Stomach smooth muscle (tissue), 2 donors: ENCODE results near the gene KDM1B.

Experiments
- H3K27ac ChIP-seq: one replicate; pipeline ENCODE4 v1.7.0; 2013; ENCODE audit warnings: mild to moderate bottlenecking, low read length, inconsistent platforms
- H3K27me3 ChIP-seq, 2 donors: one replicate each; pipeline ENCODE4 v1.7.0; 2013; ENCODE audit warnings: low read length in 2 of 2; ENCODE audit not compliant: insufficient read depth in 2 of 2, control insufficient read depth in 1 of 2
- H3K36me3 ChIP-seq, 2 donors: one replicate each; pipeline ENCODE4 v1.7.0; 2013; ENCODE audit warnings: low read length in 2 of 2; ENCODE audit not compliant: control insufficient read depth in 2 of 2, insufficient read depth in 2 of 2
- H3K4me1 ChIP-seq: one replicate; pipeline ENCODE4 v1.7.0; 2013; ENCODE audit warnings: low read length; ENCODE audit not compliant: control insufficient read depth, insufficient read depth
- H3K4me3 ChIP-seq, 2 donors: one replicate each; pipeline ENCODE4 v1.7.0; 2013; ENCODE audit warnings: low read length in 2 of 2
- H3K9ac ChIP-seq, 2 donors: one replicate each; pipeline ENCODE4 v1.7.0; 2013; ENCODE audit warnings: low read length in 2 of 2, mild to moderate bottlenecking in 1 of 2
- H3K9me3 ChIP-seq, 2 donors: one replicate each; pipeline ENCODE4 v1.7.0; 2013; ENCODE audit warnings: low read length in 2 of 2; ENCODE audit not compliant: control insufficient read depth in 2 of 2
- donor health status: healthy.
- donor health status: Pancreatic carcinoma.

Gene KDM1B

DNA sequence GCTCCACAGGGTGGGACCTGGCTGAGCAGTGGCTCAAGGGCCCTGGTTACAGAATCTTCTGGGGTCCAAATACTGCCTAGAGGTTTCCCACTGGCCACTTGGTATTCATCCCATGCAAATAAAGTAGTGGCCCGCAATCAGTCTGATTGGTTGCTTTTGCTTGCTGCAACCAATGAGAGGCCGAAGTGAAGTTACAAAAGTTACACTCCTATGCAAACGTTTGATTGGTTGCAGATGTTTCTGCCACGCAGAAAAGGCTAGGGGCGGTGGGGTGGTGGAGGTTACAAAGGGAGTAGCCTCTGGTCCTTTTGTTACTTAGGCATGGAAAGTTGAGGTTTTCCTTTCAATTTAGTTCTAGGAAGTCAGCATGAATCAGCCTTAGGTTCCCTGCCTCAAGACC is 29.1 kb upstream of the KDM1B start:
- Histone ChIP-seq H3K36me3 (peaks cover 6% of the 10 kb centered on the region in 2 donors), H3K27me3 (no peaks in the 10 kb centered on the region), H3K27ac (no peak overlapping the region), H3K4me1 (peaks cover 11% of the 10 kb centered on the region), H3K4me3 (no peak overlapping the region), H3K9ac (no peak overlapping the region), H3K9me3 (no peaks in the 10 kb centered on the region)

DNA sequence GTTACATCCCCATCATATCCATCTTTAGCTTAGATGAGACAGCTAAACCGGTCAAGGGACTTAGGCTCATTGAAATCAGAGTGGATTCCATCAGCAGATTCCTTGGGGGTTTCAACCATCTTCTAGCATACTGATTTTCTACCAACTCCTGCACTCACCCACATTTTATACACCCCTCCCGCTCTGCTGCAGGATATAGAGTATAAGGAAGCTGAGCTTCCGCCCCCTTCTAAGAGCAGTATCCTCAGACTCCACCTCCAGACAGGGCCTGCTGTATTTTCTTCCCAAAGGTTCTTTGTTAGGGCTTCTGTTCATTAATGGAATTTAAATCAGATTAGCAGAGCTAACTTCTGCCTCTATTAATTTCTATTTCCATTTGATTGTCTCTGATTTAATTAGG is 22.9 kb upstream of the KDM1B start:
- H3K4me1 ChIP-seq: no peaks in the 10 kb centered on the region
- no peaks in the 10 kb centered on the region for H3K9me3 ChIP-seq
- H3K4me3 ChIP-seq: no peak overlapping the region
- no peak overlapping the region for H3K27ac ChIP-seq
- no peak overlapping the region for H3K9ac ChIP-seq
- H3K27me3 ChIP-seq: no peaks in the 10 kb centered on the region
- peaks cover 9 to 16% of the 10 kb centered on the region in 2 donors for H3K36me3 ChIP-seq

DNA sequence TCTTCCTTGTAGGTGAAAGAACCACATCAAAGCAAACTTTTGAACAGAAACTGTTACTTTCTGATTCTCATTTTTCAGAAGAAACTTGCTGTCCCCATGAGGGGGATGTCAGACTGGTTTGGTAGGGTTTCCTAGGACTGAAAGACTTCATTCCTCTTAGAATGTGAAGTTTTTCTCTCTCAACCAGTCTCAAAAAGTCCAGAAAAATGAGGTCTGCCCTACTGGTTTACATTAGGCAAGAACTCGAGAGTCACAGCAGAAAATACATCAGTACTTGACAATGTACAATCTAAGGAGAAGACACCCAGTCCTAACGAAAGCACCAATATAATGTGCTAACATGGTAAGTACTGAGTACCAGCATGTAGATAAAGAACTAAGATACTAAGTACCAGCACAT is 20.1 kb upstream of the KDM1B start:
- H3K4me1 ChIP-seq: no peaks in the 10 kb centered on the region
- H3K4me3 ChIP-seq: no peak overlapping the region
- H3K27me3 ChIP-seq: no peaks in the 10 kb centered on the region
- H3K9me3 ChIP-seq: no peaks in the 10 kb centered on the region
- H3K36me3 ChIP-seq: peaks cover 9 to 16% of the 10 kb centered on the region in 2 donors
- H3K27ac ChIP-seq: no peak overlapping the region
- no peak overlapping the region for H3K9ac ChIP-seq

DNA sequence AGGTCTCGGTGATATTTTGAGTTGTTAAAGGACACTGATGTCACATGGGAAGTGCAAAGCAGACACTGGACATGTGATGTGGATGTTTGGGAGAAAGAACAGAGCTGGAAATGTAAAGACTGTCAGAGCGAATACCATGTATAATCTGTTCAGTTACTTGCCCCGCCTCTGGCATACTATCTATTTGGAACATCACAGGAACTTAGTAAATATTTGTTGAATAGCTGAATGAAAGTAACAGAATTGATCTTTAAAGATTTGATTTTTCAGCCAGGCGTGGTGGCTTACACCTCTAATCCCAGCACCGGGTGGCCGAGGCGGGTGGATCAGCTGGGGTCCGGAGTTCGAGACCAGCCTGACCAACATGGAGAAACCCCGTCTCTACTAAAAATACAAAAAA is 19.0 kb upstream of the KDM1B start:
- Histone ChIP-seq H3K4me1 (no peaks in the 10 kb centered on the region), H3K27ac (no peak overlapping the region), H3K4me3 (no peak overlapping the region), H3K27me3 (no peaks in the 10 kb centered on the region), H3K36me3 (peaks cover 13 to 16% of the 10 kb centered on the region in 2 donors), H3K9ac (no peak overlapping the region), H3K9me3 (no peaks in the 10 kb centered on the region)

DNA sequence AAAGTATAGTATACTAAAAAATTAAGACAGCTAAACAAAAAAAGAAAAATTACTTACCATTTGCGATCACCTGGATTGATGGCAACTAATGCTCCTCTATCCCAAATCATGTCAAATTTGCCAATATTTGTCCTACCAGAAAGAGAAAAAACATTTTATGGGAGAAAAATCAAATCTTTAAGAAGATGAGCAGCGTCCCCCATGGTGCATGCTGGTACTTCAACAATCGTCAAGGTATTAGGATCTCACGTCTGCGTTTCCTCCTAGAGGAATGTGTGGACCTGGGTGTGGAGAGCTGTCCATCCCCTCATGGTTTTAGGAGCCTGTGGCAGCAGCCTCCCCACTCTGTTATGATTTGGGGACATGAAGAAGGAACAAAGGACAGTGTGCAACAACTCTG is 16.3 kb upstream of the KDM1B start:
- H3K36me3 ChIP-seq: peaks cover 16 to 22% of the 10 kb centered on the region in 2 donors
- H3K4me1 ChIP-seq: no peaks in the 10 kb centered on the region
- no peaks in the 10 kb centered on the region for H3K27me3 ChIP-seq
- H3K27ac ChIP-seq: no peak overlapping the region
- H3K9ac ChIP-seq: no peak overlapping the region
- no peak overlapping the region for H3K4me3 ChIP-seq
- no peaks in the 10 kb centered on the region for H3K9me3 ChIP-seq

DNA sequence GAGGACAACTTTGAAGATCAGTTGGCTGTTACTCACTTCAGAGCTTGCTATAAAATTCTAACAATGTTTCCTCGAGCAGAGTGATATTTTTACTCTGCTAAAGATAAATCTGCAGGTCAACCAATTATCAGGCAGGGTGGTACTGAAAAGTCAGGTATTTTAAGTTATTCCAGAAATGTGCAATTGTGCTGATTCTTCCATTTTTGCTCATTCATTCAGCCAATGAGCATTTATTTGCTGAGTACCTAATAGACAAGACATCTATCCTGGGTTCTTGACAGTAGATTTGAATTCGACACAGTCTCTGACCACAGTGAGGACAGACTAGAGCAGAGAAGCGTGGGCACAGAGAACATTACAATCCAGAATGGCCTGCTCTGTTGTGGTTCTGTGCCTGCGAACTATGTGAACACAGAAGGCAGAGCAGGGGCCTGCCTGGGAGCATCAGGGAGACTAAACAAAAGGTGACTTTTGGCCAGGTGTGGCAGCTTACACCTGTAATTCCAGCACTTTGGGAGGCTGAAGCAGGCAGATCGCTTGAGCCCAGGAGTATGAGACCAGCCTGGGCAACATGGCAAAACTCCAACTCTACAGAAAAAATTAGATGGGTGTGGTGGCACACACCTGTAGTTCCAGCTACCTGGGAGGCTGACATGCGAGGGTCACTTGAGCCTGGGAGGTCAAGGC is 15.1 kb upstream of the KDM1B start:
- H3K9me3 ChIP-seq: no peaks in the 10 kb centered on the region
- H3K27me3 ChIP-seq: no peaks in the 10 kb centered on the region
- peaks cover 13 to 19% of the 10 kb centered on the region in 2 donors for H3K36me3 ChIP-seq
- no peaks in the 10 kb centered on the region for H3K4me1 ChIP-seq
- no peak overlapping the region for H3K4me3 ChIP-seq
- H3K9ac ChIP-seq: no peak overlapping the region
- H3K27ac ChIP-seq: no peak overlapping the region

DNA sequence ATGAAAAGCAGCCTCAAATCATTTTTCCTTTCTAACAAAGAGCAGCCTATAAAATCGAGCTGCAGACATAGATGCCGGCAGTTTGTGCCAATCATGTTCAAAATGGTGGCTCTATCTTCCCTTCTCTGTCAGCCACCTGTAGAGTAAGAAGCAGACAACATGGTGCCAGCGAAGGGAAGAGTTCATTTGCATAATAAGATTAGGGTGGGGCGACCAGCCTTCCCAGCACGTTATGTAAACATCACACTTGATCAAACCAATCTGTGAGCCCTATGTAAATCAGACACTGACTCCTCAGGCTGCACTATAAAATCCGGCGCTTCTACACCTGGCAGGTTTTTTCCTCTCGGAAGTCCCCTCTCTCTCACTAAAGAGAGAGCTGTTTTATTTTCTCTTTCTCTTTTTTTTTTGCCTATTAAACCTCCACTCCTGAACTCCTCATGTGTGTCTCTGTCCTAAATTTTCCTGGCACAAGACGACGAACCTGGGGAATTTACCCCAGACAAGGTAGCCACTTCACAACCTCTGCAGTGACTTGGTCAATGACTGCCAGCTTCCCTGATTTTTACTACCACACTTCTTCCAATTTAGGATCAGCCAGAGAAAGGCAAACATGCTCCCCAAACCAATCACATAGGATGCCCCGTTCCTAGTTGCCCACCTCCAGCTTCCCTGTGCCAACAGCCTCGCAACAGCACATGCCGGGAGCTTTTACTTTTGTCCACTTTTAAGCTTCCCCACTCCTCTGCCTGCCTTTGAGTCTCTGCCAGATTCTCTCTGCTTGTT is 13.2 kb upstream of the KDM1B start:
- Histone ChIP-seq H3K9me3 (no peaks in the 10 kb centered on the region), H3K9ac (no peak overlapping the region), H3K27ac (no peak overlapping the region), H3K4me1 (no peaks in the 10 kb centered on the region), H3K36me3 (peaks cover 13 to 18% of the 10 kb centered on the region in 2 donors), H3K4me3 (no peak overlapping the region), H3K27me3 (no peaks in the 10 kb centered on the region)

DNA sequence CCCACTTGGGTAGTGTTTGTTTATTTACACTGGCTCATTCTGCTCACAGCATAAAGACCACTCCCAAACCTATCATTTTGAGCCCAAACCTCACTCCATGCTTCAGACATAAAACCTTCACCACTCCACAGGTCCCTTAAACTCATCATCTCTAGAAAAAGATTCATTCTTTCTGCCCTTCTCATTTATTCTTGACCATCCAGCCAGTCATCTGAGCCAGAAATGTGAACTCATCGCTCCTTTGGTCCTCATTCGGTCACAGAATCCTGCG is 12.7 kb upstream of the KDM1B start:
- no peaks in the 10 kb centered on the region for H3K9me3 ChIP-seq
- peaks cover 13 to 18% of the 10 kb centered on the region in 2 donors for H3K36me3 ChIP-seq

DNA sequence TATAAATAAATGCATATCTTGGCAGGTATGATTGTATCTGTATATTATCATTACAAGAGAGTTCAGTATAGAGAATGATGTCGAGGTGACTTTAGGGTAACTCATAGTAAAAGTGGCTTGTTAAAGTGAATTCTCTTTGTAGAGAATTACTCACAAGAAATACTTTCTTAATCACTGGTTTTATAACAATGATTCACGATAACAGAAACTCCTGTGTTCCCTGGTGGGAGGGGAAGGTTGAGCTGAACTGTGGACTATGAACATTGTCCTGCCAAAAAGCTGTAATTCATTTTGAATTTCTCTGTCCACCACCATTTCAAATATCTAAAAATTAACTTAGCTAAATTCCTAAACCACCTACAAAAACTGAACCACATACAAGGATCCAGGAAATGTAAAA is 8.1 kb upstream of the KDM1B start:
- no peaks in the 10 kb centered on the region for H3K27me3 ChIP-seq
- H3K9me3 ChIP-seq: no peaks in the 10 kb centered on the region
- H3K36me3 ChIP-seq: peaks cover 5 to 12% of the 10 kb centered on the region in 2 donors
- no peak overlapping the region for H3K27ac ChIP-seq
- no peaks in the 10 kb centered on the region for H3K4me1 ChIP-seq
- no peak overlapping the region for H3K9ac ChIP-seq
- no peak overlapping the region for H3K4me3 ChIP-seq

More for the DNA sequence above, 12.7 kb upstream of the KDM1B start:
- Histone ChIP-seq H3K4me1 (no peaks in the 10 kb centered on the region), H3K9ac (no peak overlapping the region), H3K27ac (no peak overlapping the region), H3K4me3 (no peak overlapping the region), H3K27me3 (no peaks in the 10 kb centered on the region)

DNA sequence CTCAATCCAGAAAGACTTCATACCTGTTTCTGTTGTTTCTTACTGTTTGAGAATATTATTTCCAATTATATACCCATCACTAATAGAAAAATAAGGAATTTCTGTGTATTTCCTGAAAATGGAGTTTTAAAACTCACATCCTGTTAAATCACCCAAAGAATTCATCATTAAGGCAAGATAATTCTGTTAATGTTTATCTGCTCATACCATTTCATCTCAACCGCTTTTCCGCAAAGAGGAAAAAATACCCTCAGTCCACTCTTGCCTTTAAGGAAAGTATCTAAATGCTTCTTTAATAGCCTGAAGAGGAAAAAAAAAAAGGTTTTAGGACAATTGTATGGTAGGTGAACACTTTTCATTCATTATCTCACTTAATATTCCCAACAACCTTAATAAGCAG is 7.6 kb upstream of the KDM1B start:
- H3K4me3 ChIP-seq: no peak overlapping the region
- no peaks in the 10 kb centered on the region for H3K4me1 ChIP-seq
- H3K27me3 ChIP-seq: no peaks in the 10 kb centered on the region
- no peak overlapping the region for H3K27ac ChIP-seq
- no peaks in the 10 kb centered on the region for H3K9me3 ChIP-seq
- peaks cover 3 to 9% of the 10 kb centered on the region in 2 donors for H3K36me3 ChIP-seq
- H3K9ac ChIP-seq: no peak overlapping the region

DNA sequence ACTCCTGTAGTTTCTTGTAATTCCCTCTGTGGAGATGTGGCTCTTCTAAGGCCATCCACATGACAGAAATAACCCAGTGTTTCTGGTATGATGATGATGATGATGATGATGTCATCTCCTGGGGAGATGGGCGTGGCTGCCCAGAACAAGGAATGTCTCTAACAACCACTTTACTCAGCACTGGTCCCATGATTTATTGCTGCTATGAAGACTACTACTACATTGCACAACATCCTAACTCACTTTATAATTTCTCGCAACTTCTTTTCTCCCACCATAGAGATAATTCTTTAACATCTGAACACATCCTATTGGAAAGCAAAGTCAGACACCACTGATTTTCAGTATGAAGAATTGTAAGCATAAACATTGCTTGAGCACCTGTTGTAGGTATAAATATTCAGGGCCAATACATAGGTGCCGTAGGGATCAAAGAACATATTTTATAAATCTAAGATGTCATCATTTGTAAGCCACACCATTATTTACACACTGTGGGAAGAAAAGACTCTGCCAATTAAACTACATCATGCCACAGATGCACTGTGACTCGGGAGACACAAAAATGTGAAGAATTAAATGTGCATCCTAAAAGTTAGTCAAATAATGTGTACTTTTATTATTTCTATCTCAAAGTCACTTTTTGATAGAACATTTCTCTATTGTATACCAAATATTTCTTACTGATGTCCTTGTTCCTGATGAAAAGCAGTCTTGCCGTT is 6.8 kb upstream of the KDM1B start:
- no peak overlapping the region for H3K4me3 ChIP-seq
- H3K9ac ChIP-seq: no peak overlapping the region
- no peaks in the 10 kb centered on the region for H3K9me3 ChIP-seq
- no peaks in the 10 kb centered on the region for H3K4me1 ChIP-seq
- peaks cover 3% of the 10 kb centered on the region in 2 donors for H3K36me3 ChIP-seq
- H3K27me3 ChIP-seq: no peaks in the 10 kb centered on the region
- H3K27ac ChIP-seq: no peak overlapping the region
